Hematopoietic multipotent progenitor cell treated with erythropoietin and hydrocortisone succinate and interleukin-3 and kit ligand, for 6 days (in vitro differentiated cells): ENCODE results near the gene PAX3.

Source experiments
- DNase-seq: peaks from one replicate; pipeline ENCODE4 v3.0.0-alpha.2; 2015

Gene PAX3

GRCh38 chr2:222264791-222265320 lies 33.9 kb downstream of the PAX3 start:
- DNase-seq, result no peak

GRCh38 chr2:222261504-222261903 lies 37.3 kb downstream of the PAX3 start:
- no peak for DNase-seq

GRCh38 chr2:222257645-222258044 lies 41.2 kb downstream of the PAX3 start:
- no peak for DNase-seq

- DNase-seq, result no peak
These were observed 42.5 kb downstream of the PAX3 start for GRCh38 chr2:222256250-222256649.

GRCh38 chr2:222255090-222255489 lies 43.7 kb downstream of the PAX3 start:
- no peak for DNase-seq

GRCh38 chr2:222250313-222250712 lies 48.5 kb downstream of the PAX3 start:
- no peak for DNase-seq

GRCh38 chr2:222249444-222249843 lies 49.4 kb downstream of the PAX3 start:
- no peak for DNase-seq

- no peak for DNase-seq
These were observed 50.0 kb downstream of the PAX3 start for GRCh38 chr2:222248818-222249217.

GRCh38 chr2:222248256-222248655 lies 50.5 kb downstream of the PAX3 start:
- no peak for DNase-seq

GRCh38 chr2:222242532-222242931 lies 56.3 kb downstream of the PAX3 start:
- no peak for DNase-seq

GRCh38 chr2:222241128-222241870 lies 57.5 kb downstream of the PAX3 start:
- DNase-seq, result no peak

GRCh38 chr2:222240676-222241049 lies 58.1 kb downstream of the PAX3 start:
- no peak for DNase-seq

GRCh38 chr2:222239945-222240675 lies 58.7 kb downstream of the PAX3 start:
- DNase-seq, result peak; percentile 1

- no peak for DNase-seq
These were observed 59.7 kb downstream of the PAX3 start for GRCh38 chr2:222239091-222239490.

- no peak for DNase-seq
These were observed 60.7 kb downstream of the PAX3 start for GRCh38 chr2:222238072-222238471.

- no peak for DNase-seq
These were observed 66.0 kb downstream of the PAX3 start for GRCh38 chr2:222232839-222233238.

GRCh38 chr2:222232372-222232771 lies 66.4 kb downstream of the PAX3 start:
- DNase-seq, result no peak

- DNase-seq, result no peak
These were observed 70.7 kb downstream of the PAX3 start for GRCh38 chr2:222228054-222228453.

- DNase-seq, result no peak
These were observed 80.0 kb downstream of the PAX3 start for GRCh38 chr2:222218786-222219185.

- no peak for DNase-seq
These were observed 81.1 kb downstream of the PAX3 start for GRCh38 chr2:222217712-222218111.

GRCh38 chr2:222214885-222215284 lies 83.9 kb downstream of the PAX3 start:
- DNase-seq, result no peak

- no peak for DNase-seq
These were observed 85.7 kb downstream of the PAX3 start for GRCh38 chr2:222213049-222213448.

- DNase-seq, result no peak
These were observed 86.2 kb downstream of the PAX3 start for GRCh38 chr2:222212571-222212970.

GRCh38 chr2:222208010-222208690 lies 90.6 kb downstream of the PAX3 start:
- no peak for DNase-seq
